NB4 (cell line): ENCODE data around the gene ASPDH.

Experiments
- CTCF ChIP-seq: IDR thresholded peaks from one replicate; pipeline ENCODE4 v1.5.1; 2012; ENCODE audit warnings: low read depth, low read length
- POLR2A ChIP-seq: IDR thresholded peaks from 2 replicates; pipeline ENCODE4 v1.6.1; 2011; ENCODE audit warnings: mild to moderate bottlenecking; ENCODE audit not compliant: insufficient read length; ENCODE audit errors: extremely low read depth

- TF ChIP-seq CTCF: no peak
- no peak for TF ChIP-seq POLR2A
Observed at GRCh38 chr19:50558449-50558848, 44.7 kb upstream of the ASPDH start.
